HG02759 (cell line): ENCODE results near the gene LOXL3.

Source experiments
- ATAC-seq: cut with Tn5 transposase; IDR thresholded peaks from one replicate; pipeline ENCODE4 v1.9.1; 2021; ENCODE audit warnings: mild to moderate bottlenecking, moderate library complexity; ENCODE audit not compliant: unreplicated experiment

LOXL3 gene

DNA sequence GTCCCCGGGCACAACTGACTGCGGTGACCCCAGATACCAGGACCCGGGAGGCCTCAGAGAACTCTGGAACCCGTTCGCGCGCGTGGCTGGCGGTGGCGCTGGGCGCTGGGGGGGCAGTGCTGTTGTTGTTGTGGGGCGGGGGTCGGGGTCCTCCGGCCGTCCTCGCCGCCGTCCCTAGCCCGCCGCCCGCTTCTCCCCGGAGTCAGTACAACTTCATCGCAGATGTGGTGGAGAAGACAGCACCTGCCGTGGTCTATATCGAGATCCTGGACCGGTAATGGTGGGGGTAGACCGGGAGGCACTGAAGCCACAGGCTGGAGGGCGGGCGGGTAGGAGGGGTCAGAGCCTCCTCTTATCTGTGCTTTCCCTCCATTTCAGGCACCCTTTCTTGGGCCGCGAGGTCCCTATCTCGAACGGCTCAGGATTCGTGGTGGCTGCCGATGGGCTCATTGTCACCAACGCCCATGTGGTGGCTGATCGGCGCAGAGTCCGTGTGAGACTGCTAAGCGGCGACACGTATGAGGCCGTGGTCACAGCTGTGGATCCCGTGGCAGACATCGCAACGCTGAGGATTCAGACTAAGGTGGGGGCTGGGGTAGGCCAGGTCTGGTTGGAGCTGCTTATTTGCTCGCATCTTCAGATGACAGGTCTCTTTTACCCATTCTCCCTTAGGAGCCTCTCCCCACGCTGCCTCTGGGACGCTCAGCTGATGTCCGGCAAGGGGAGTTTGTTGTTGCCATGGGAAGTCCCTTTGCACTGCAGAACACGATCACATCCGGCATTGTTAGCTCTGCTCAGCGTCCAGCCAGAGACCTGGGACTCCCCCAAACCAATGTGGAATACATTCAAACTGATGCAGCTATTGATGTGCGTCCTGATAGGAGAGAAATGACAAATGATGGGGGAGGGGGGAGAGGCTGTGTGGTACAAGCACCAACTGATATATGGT lies 23.2 kb downstream of the LOXL3 start:
- peak; percentile 27 for ATAC-seq

DNA sequence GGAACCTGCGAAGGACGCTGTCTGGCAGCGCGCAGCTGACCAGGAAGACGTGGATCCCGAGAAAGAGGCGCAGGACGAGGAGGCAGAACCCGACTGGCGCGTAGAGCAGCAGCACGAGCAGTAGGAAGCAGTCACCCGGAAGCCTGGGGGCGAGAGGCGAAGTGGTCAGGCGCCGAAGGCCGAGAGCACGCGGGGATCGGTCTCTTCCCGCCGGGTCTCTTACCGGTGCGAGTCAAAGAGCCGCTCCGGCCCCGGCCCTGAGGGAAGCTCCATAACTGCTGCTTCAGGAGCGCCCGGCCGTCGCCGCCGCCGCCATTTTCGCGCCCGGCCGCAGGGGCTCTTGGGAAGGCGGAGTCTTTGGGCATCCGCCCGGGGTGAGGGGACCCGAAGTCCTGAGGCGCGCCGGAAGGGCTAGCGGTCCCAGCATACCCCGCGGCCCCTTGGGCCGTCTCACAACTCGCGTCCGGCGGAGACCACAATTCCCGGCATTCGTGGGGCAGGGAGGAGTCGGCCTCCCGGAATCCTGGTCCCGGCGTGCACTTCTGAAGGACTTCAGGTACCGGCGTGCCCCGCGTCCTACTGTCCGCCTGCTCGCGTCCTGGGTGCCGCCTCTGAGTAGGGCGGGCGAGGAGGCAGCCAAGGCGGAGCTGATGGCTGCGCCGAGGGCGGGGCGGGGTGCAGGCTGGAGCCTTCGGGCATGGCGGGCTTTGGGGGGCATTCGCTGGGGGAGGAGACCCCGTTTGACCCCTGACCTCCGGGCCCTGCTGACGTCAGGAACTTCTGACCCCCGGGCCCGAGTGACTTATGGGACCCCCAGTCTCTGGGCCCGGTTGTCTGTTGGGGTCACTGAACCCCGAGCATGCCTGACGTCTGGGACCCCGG lies 24.1 kb downstream of the LOXL3 start, which contains the start of the genes AUP1 and HTRA2:
Gene AUP1 (minus strand): TSS at position 350 of the 882 bp plus-strand sequence. CDS start 77 bp downstream, at position 273.
Gene HTRA2 (plus strand): TSS at position 577 of the 882 bp plus-strand sequence. CDS start 74 bp downstream, at position 651.
- peak; percentile 84 for ATAC-seq

DNA sequence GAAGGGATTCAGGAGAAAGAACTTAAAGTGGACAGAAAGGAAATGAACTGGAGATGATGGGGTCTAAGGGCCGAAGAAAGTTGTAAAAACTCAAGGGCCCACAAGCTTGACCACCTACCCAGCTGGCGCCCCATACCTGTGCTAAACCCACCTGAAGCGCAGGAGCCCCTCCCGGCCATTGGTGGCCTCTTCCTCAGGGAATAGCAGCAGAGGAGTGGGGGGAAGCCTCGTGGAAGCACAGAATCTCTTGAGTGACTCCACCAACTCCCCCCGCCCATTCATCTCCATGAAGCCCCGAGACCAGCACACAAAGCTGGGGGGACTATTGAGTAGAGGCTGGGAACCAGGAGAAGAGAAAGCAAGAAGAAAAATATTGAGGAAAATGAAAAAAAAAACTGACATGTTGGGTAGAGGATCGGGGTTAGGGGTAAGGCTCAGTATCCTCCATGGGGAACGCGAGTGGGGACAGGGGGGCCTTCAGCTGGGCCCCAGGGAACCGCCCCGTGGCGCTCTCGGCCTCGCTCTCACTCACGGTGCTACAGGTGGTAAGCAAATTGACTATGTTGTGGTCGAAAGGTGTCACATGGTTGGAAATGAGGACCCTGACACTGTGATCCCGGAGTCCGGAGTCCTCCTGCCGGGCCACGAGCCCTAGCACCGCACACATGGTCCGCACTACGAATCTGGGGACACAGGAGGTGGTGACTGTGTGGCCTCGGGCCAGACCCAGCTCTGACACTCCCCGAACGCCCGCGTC lies 25.0 kb downstream of the LOXL3 start:
- peak; percentile 13 for ATAC-seq

GRCh38 chr2:74527741-74528140 lies 26.0 kb downstream of the LOXL3 start:
- ATAC-seq = no peak

DNA sequence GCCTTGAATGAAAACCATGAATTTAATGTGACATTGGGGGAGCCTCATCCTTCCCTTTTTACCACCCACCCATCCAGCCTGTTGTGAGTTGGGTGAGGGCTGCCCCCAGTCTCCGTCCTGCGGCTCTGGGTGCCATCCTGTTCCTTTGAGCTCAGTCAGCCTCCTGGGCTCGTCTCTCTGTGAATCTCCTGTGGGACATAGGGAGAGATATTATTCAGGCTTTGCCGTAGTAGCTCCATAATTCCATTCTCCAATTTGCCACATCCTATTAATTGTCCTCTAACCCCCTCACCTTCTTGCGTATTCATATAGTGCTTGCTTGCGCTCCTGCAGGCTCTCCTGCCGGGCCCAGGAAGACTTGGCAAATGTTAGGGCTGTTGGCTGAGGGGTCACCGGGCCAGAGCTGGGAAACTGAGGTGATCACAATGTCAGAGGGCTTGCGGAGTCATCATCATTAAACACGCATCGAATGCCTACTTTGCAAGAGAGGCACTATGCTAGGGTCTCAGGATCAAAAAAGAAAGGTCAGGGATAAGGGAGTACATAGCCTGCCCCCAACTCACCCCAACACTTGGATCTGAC lies 27.0 kb downstream of the LOXL3 start:
- ATAC-seq = no peak

DNA sequence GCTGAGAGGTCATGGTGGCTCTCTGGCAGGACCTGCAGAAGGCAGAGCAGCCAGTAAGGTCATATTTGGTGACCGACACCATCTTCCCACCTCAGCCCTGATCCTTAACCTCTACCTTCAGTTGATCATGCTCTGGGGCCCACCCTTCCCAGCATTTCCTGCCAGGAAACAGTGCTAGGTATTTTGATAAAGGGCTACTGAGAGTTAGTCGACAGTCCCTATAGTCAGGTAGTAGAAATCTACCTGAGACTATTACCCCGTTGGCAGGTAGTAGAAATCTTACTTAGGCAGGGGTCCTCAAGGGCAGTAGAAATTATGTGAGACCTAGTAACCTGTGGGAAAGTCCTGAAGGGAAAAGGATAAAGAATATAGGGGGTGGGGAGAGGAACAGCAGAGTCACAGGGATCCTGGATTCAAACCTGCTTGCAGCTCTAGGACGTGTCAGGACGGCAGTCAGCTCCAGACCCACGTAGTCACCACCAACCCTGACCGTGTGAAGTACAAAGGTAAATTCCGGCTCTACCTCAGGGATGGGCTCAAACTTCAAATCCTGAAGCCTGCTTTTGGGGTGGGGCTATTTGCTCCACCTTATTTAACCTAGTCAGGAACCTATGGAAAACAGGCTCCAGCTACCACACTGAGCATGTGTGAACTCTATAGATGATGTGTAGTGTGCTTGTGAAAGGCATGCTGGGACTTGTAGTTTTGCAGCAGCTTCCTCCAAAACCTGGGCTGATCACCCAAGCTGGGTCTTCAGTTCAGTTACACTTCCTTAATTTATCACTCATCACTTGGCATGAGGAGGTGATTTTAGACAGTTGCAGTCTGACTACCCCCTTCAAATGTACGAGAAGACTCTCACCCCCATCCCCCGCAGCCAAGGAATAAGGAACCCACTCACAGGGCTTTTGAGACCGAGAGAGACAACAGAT lies 27.8 kb downstream of the LOXL3 start, which contains the start of gene DQX1:
Gene DQX1 (minus strand): TSS at position 515 of the 932 bp plus-strand sequence. CDS start 502 bp downstream, at position 13.
- no peak for ATAC-seq

- ATAC-seq = no peak
Observed at GRCh38 chr2:74524955-74525716, 28.6 kb downstream of the LOXL3 start.

- ATAC-seq = no peak
Observed at GRCh38 chr2:74524005-74524404, 29.7 kb downstream of the LOXL3 start.

DNA sequence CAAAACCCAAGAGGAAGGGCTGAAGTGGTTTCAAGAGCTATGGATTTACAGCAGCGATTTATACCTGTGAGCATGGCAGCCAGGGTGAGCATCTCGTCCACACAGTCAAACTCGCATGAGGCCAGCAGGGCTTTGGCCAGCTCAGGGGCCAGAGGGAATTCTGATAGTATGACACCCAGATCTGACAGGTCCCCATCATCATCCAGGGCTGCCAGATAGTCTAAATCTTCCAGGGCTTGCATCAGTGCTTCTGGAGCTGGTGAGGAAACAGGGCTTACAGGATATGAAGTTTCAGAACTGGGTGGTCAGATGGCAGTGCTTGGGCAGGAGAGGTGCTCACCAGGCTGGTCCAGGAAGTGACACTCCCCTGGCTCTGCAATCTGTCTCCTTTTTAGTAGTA lies 31.2 kb downstream of the LOXL3 start:
- no peak for ATAC-seq

- ATAC-seq = no peak
Observed at GRCh38 chr2:74516650-74517049, 37.1 kb downstream of the LOXL3 start.

- ATAC-seq = peak; percentile 74
Observed at GRCh38 chr2:74515981-74516633, 37.6 kb downstream of the LOXL3 start.

DNA sequence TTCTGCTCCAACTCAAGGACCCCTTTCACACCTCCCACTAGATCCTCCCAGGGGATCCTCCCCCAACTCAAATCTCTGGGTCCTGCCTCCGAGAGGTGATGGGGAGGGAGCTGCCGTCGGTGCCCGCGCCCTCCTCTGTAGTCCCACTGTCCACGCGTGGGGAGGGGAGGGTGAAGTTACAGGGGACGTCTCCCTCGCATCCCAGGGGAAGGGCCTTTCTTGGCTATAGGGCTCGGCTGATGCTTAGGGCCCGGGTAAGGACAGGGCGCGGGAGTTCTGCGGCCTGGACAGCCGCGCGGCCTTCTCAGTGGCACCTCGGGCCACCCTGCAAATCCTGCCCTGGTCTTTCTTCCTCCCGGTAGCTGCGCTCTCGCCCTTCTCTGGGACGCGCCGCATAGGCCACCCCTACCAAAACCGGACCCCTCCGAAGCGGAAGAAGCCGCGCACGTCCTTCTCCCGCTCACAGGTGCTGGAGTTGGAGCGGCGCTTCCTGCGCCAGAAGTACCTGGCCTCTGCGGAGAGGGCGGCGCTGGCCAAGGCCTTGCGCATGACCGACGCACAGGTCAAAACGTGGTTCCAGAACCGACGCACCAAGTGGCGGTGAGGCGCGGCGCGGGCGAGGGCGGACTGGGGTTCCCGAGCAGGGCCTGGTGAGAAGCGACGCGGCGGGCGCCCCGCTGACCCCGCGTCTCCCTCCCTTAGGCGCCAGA lies 38.3 kb downstream of the LOXL3 start:
- peak; percentile 23 for ATAC-seq

DNA sequence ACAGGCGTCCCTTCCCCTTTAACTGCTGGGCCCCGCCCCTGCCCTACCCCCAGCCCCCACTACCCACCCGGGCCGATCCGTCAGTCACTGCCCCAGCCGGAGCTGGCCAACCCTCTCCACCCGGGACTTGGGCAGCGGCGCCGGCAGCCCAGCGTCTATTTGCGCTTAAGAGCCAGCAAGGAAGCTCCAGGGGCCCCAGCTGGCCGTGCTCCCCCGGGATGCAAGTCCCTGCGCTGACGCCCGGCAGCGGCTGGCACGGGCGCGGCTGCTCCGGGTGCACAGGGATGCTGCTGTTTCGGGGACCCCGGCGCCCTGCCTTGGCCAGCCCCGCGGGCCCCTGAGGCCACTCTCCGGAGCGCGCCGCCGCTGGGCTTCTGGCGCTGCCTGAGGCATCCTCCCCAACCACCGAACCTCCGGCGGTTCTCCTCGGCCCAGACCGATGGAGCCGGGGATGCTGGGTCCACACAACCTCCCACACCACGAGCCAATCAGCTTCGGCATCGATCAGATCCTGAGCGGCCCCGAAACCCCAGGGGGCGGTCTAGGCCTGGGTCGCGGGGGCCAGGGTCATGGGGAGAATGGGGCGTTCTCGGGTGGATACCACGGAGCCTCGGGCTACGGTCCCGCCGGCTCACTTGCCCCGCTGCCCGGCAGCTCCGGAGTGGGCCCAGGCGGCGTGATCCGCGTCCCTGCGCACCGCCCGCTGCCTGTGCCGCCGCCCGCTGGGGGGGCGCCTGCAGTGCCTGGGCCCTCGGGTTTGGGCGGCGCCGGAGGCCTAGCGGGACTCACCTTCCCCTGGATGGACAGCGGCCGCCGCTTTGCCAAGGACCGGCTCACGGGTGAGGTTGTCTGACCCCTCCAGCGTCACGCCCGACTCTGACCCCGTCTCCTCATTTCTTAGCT lies 39.1 kb downstream of the LOXL3 start, which contains the start of gene TLX2:
Gene TLX2 (plus strand): TSS at position 83 of the 903 bp plus-strand sequence. CDS start 357 bp downstream, at position 440.
- ATAC-seq = no peak

- ATAC-seq = no peak
Observed at GRCh38 chr2:74513605-74514367, 40.0 kb downstream of the LOXL3 start.
